Activated CD4-positive, alpha-beta memory T cell treated with anti-CD3 and anti-CD28 coated beads, Interleukin-2, amount 10 ng/mL, durations not matched to agents 7 days and 5 days (primary cell): ENCODE results near the gene CADM1. TPM values are rescaled to one million over a fixed set of nuclear protein-coding genes. Genes with fewer than 3 reads are reported as not detected.

ENCODE experiments used
- CTCF ChIA-PET: fragments of 350-600 bp; sonication (Branson Sonifier 250); formaldehyde crosslinking; loops from one replicate; lab custom pipeline; 2021; ENCODE audit warnings: antibody characterized with exemption, inconsistent platforms; lab: Charles Lee
- POLR2A ChIA-PET: fragments of 350-600 bp; sonication (Branson Sonifier 250); formaldehyde crosslinking; loops from one replicate; lab custom pipeline; 2021; ENCODE audit warnings: antibody characterized with exemption; lab: Charles Lee
- DNase-seq: peaks from one replicate; pipeline ENCODE4 v3.0.0-alpha.2; 2020
- H3K27ac Mint-ChIP-seq: one replicate; pipeline ENCODE4 v1.8.0; 2021; ENCODE audit warnings: mild to moderate bottlenecking, mixed read lengths
- H3K27me3 Mint-ChIP-seq: one replicate; pipeline ENCODE4 v1.8.0; 2021; ENCODE audit warnings: mixed read lengths
- H3K36me3 Mint-ChIP-seq: one replicate; pipeline ENCODE4 v1.8.0; 2021; ENCODE audit warnings: low read depth, mixed read lengths
- H3K4me1 Mint-ChIP-seq: one replicate; pipeline ENCODE4 v1.8.0; 2021; ENCODE audit warnings: mixed read lengths
- H3K4me3 Mint-ChIP-seq: one replicate; pipeline ENCODE4 v1.8.0; 2021; ENCODE audit warnings: mild to moderate bottlenecking, mixed read lengths
- H3K9me3 Mint-ChIP-seq: one replicate; pipeline ENCODE4 v1.8.0; 2021; ENCODE audit warnings: mixed read lengths
- total RNA-seq, 2 experiments: library from RNA; stranded (reverse); gene quantifications; one replicate each; pipeline ENCODE4 v1.2.3, GENCODE V29; 2021

Gene CADM1
- total RNA-seq, 2 experiments from 2014 or later: 1.7 to 2.5 TPM

GRCh38 chr11:115385226-115385625, 119.0 kb downstream of the CADM1 start:
- ChIA-PET CTCF (interaction anchor here (0.7 kb wide), 1 partner anchor 44 kb away, joined by 3 read pairs; no protein-coding TSS in a partner anchor), POLR2A (no interaction called here)
- no peak overlapping the region for H3K27ac Mint-ChIP-seq
- no peak overlapping the region for H3K4me3 Mint-ChIP-seq
- no peaks in the 10 kb centered on the region for H3K4me1 Mint-ChIP-seq
- no peaks in the 10 kb centered on the region for H3K9me3 Mint-ChIP-seq
- H3K27me3 Mint-ChIP-seq: peaks cover 5% of the 10 kb centered on the region
- no peak for DNase-seq
- no peaks in the 10 kb centered on the region for H3K36me3 Mint-ChIP-seq

GRCh38 chr11:115384236-115384635, 120.0 kb downstream of the CADM1 start:
- ChIA-PET CTCF (no interaction called here), POLR2A (no interaction called here)
- no peaks in the 10 kb centered on the region for H3K9me3 Mint-ChIP-seq
- H3K27me3 Mint-ChIP-seq: peaks cover 5% of the 10 kb centered on the region
- H3K27ac Mint-ChIP-seq: no peak overlapping the region
- H3K36me3 Mint-ChIP-seq: no peaks in the 10 kb centered on the region
- H3K4me1 Mint-ChIP-seq: peaks cover 3% of the 10 kb centered on the region
- no peak overlapping the region for H3K4me3 Mint-ChIP-seq
- DNase-seq: no peak

- DNase-seq: no peak
- ChIA-PET CTCF (no interaction called here), POLR2A (no interaction called here)
- H3K4me3 Mint-ChIP-seq: no peak overlapping the region
- H3K36me3 Mint-ChIP-seq: no peaks in the 10 kb centered on the region
- no peak overlapping the region for H3K27ac Mint-ChIP-seq
- H3K4me1 Mint-ChIP-seq: peaks cover 3% of the 10 kb centered on the region
- peaks cover 5% of the 10 kb centered on the region for H3K27me3 Mint-ChIP-seq
- H3K9me3 Mint-ChIP-seq: no peaks in the 10 kb centered on the region
Measured at GRCh38 chr11:115383431-115383830, 120.8 kb downstream of the CADM1 start.

GRCh38 chr11:115379528-115379927, 124.7 kb downstream of the CADM1 start:
- Mint-ChIP-seq H3K9me3 (no peaks in the 10 kb centered on the region), H3K36me3 (no peaks in the 10 kb centered on the region), H3K27ac (no peak overlapping the region), H3K4me3 (no peak overlapping the region), H3K4me1 (peaks cover 3% of the 10 kb centered on the region), H3K27me3 (peaks cover 3% of the 10 kb centered on the region)
- DNase-seq: no peak
- POLR2A ChIA-PET: no interaction called here
- CTCF ChIA-PET: no interaction called here

GRCh38 chr11:115378557-115378956, 125.7 kb downstream of the CADM1 start:
- ChIA-PET POLR2A (no interaction called here), CTCF (no interaction called here)
- H3K4me3 Mint-ChIP-seq: no peak overlapping the region
- H3K27ac Mint-ChIP-seq: no peak overlapping the region
- H3K9me3 Mint-ChIP-seq: no peaks in the 10 kb centered on the region
- no peak for DNase-seq
- peaks cover 3% of the 10 kb centered on the region for H3K4me1 Mint-ChIP-seq
- H3K36me3 Mint-ChIP-seq: no peaks in the 10 kb centered on the region
- no peaks in the 10 kb centered on the region for H3K27me3 Mint-ChIP-seq

GRCh38 chr11:115377882-115378296, 126.3 kb downstream of the CADM1 start:
- ChIA-PET POLR2A (no interaction called here), CTCF (no interaction called here)
- no peaks in the 10 kb centered on the region for H3K27me3 Mint-ChIP-seq
- H3K4me3 Mint-ChIP-seq: no peak overlapping the region
- H3K27ac Mint-ChIP-seq: no peak overlapping the region
- H3K36me3 Mint-ChIP-seq: no peaks in the 10 kb centered on the region
- no peaks in the 10 kb centered on the region for H3K9me3 Mint-ChIP-seq
- H3K4me1 Mint-ChIP-seq: peaks cover 3% of the 10 kb centered on the region
- no peak for DNase-seq

- POLR2A ChIA-PET: no interaction called here
- Mint-ChIP-seq H3K4me1 (no peaks in the 10 kb centered on the region), H3K36me3 (no peaks in the 10 kb centered on the region), H3K9me3 (no peaks in the 10 kb centered on the region), H3K27ac (no peak overlapping the region), H3K27me3 (peaks cover 4% of the 10 kb centered on the region), H3K4me3 (no peak overlapping the region)
- CTCF ChIA-PET: no interaction called here
- DNase-seq: no peak
Measured at GRCh38 chr11:115368616-115369015, 135.6 kb downstream of the CADM1 start.

- H3K27me3 Mint-ChIP-seq: peaks cover 4% of the 10 kb centered on the region
Measured at GRCh38 chr11:115366826-115367225, 137.4 kb downstream of the CADM1 start.

GRCh38 chr11:115365907-115366306, 138.3 kb downstream of the CADM1 start:
- no peaks in the 10 kb centered on the region for H3K9me3 Mint-ChIP-seq
- H3K4me1 Mint-ChIP-seq: no peaks in the 10 kb centered on the region
- H3K36me3 Mint-ChIP-seq: no peaks in the 10 kb centered on the region
- no peak overlapping the region for H3K27ac Mint-ChIP-seq
- DNase-seq: no peak
- H3K4me3 Mint-ChIP-seq: no peak overlapping the region
- ChIA-PET CTCF (no interaction called here), POLR2A (no interaction called here)
- H3K27me3 Mint-ChIP-seq: peaks cover 2% of the 10 kb centered on the region

More at GRCh38 chr11:115366826-115367225, 137.4 kb downstream of the CADM1 start:
- Mint-ChIP-seq H3K27ac (no peak overlapping the region), H3K36me3 (no peaks in the 10 kb centered on the region), H3K9me3 (no peaks in the 10 kb centered on the region), H3K4me1 (no peaks in the 10 kb centered on the region), H3K4me3 (no peak overlapping the region)
- ChIA-PET POLR2A (no interaction called here), CTCF (no interaction called here)
- DNase-seq: no peak

GRCh38 chr11:115364896-115365295, 139.3 kb downstream of the CADM1 start:
- H3K9me3 Mint-ChIP-seq: no peaks in the 10 kb centered on the region
- H3K27me3 Mint-ChIP-seq: peaks cover under 1% of the 10 kb centered on the region
- no peak for DNase-seq
- CTCF ChIA-PET: no interaction called here
- no peak overlapping the region for H3K4me3 Mint-ChIP-seq
- POLR2A ChIA-PET: no interaction called here
- no peaks in the 10 kb centered on the region for H3K4me1 Mint-ChIP-seq
- no peak overlapping the region for H3K27ac Mint-ChIP-seq
- H3K36me3 Mint-ChIP-seq: no peaks in the 10 kb centered on the region

- POLR2A ChIA-PET: no interaction called here
- Mint-ChIP-seq H3K27ac (no peak overlapping the region), H3K36me3 (no peaks in the 10 kb centered on the region), H3K4me1 (no peaks in the 10 kb centered on the region), H3K27me3 (no peaks in the 10 kb centered on the region), H3K4me3 (no peak overlapping the region), H3K9me3 (no peaks in the 10 kb centered on the region)
- DNase-seq: no peak
- CTCF ChIA-PET: no interaction called here
Measured at GRCh38 chr11:115363921-115364320, 140.3 kb downstream of the CADM1 start.

- POLR2A ChIA-PET: no interaction called here
- no peaks in the 10 kb centered on the region for H3K4me1 Mint-ChIP-seq
- no peak overlapping the region for H3K4me3 Mint-ChIP-seq
- CTCF ChIA-PET: no interaction called here
- H3K27me3 Mint-ChIP-seq: no peaks in the 10 kb centered on the region
- no peaks in the 10 kb centered on the region for H3K36me3 Mint-ChIP-seq
- no peak overlapping the region for H3K27ac Mint-ChIP-seq
- no peak for DNase-seq
- no peaks in the 10 kb centered on the region for H3K9me3 Mint-ChIP-seq
Measured at GRCh38 chr11:115363426-115363825, 140.8 kb downstream of the CADM1 start.

GRCh38 chr11:115362997-115363396, 141.2 kb downstream of the CADM1 start:
- Mint-ChIP-seq H3K4me1 (no peaks in the 10 kb centered on the region), H3K27me3 (no peaks in the 10 kb centered on the region), H3K4me3 (no peak overlapping the region)

GRCh38 chr11:115361025-115361424, 143.2 kb downstream of the CADM1 start:
- no peaks in the 10 kb centered on the region for H3K36me3 Mint-ChIP-seq
- ChIA-PET CTCF (no interaction called here), POLR2A (no interaction called here)
- no peak for DNase-seq
- H3K9me3 Mint-ChIP-seq: no peaks in the 10 kb centered on the region
- no peaks in the 10 kb centered on the region for H3K4me1 Mint-ChIP-seq
- no peaks in the 10 kb centered on the region for H3K27me3 Mint-ChIP-seq
- no peak overlapping the region for H3K4me3 Mint-ChIP-seq
- H3K27ac Mint-ChIP-seq: no peak overlapping the region

More at GRCh38 chr11:115362997-115363396, 141.2 kb downstream of the CADM1 start:
- no peaks in the 10 kb centered on the region for H3K9me3 Mint-ChIP-seq
- no peak overlapping the region for H3K27ac Mint-ChIP-seq
- CTCF ChIA-PET: no interaction called here
- no peak for DNase-seq
- POLR2A ChIA-PET: no interaction called here
- H3K36me3 Mint-ChIP-seq: no peaks in the 10 kb centered on the region
